OCI-LY7 (cell line): Measurements from ENCODE around the gene CALY. TPM values are rescaled to one million over a fixed set of nuclear protein-coding genes. Genes with fewer than 3 reads are reported as not detected.
A peak's percentile ranks its signal among the peaks of the same experiment; 100 is the strongest.

ENCODE experiments used
- BruUV-seq: library from RNA; stranded (reverse); fragments of 400-500 nt; replicated peaks from 2 replicates; lab custom pipeline; 2021; lab: Mats Ljungman, UMichigan
- CTCF ChIA-PET: fragments of 300-600 bp; sonication (Branson Sonifier 250); formaldehyde crosslinking; loops from one replicate; lab custom pipeline; 2022; ENCODE audit warnings: antibody characterized with exemption; ENCODE audit not compliant: unreplicated experiment; lab: Charles Lee
- POLR2A ChIA-PET: fragments of 300-600 bp; sonication (Branson Sonifier 250); formaldehyde crosslinking; loops from one replicate; lab custom pipeline; 2022; ENCODE audit warnings: antibody characterized with exemption; lab: Charles Lee
- DNase-seq: peaks from one replicate; pipeline ENCODE4 v3.0.0-alpha.2; 2015; ENCODE audit warnings: low spot score
- H2AFZ ChIP-seq: fragments of 200-600 bp; sonication (generic), shearing (Covaris generic); 2 replicates; pipeline ENCODE4 v1.6.1; 2014; ENCODE audit warnings: mild to moderate bottlenecking, antibody characterized with exemption, low read length, moderate library complexity
- H3K27ac ChIP-seq: fragments of 200-600 bp; sonication (generic); 2 replicates; pipeline ENCODE4 v1.5.1; 2014; ENCODE audit warnings: mixed run types, low read depth, mild to moderate bottlenecking, moderate library complexity, low read length, inconsistent platforms; ENCODE audit not compliant: poor library complexity, severe bottlenecking
- H3K36me3 ChIP-seq: fragments of 200-600 bp; sonication (generic); 2 replicates; pipeline ENCODE4 v1.6.1; 2014; ENCODE audit warnings: mild to moderate bottlenecking, antibody characterized with exemption, low read length, moderate library complexity, mixed read lengths; ENCODE audit not compliant: insufficient read depth
- H3K4me1 ChIP-seq: fragments of 200-600 bp; sonication (generic); 2 replicates; pipeline ENCODE4 v1.5.1; 2014; ENCODE audit warnings: mild to moderate bottlenecking, low read length; ENCODE audit not compliant: insufficient read depth, poor library complexity, severe bottlenecking
- H3K4me2 ChIP-seq: fragments of 200-600 bp; sonication (generic); 2 replicates; pipeline ENCODE4 v1.6.1; 2014; ENCODE audit warnings: mild to moderate bottlenecking, low read length
- H3K4me3 ChIP-seq: fragments of 200-600 bp; sonication (generic); 2 replicates; pipeline ENCODE4 v1.5.1; 2014; ENCODE audit warnings: mild to moderate bottlenecking, low read depth, low read length; ENCODE audit not compliant: poor library complexity, severe bottlenecking
- H3K79me2 ChIP-seq: fragments of 200-600 bp; sonication (generic); 2 replicates; pipeline ENCODE4 v1.6.1; 2016; ENCODE audit warnings: low read depth, mild to moderate bottlenecking, low read length, moderate library complexity, mixed read lengths; ENCODE audit not compliant: insufficient read depth
- H3K9me2 ChIP-seq: fragments of 200-600 bp; sonication (generic); 2 replicates; pipeline ENCODE4 v1.6.1; 2016; ENCODE audit warnings: mild to moderate bottlenecking, low read length, mixed read lengths; ENCODE audit not compliant: insufficient read depth
- H3K9me3 ChIP-seq: fragments of 200-600 bp; sonication (generic); 2 replicates; pipeline ENCODE4 v1.6.1; 2014; ENCODE audit warnings: mild to moderate bottlenecking, mixed run types, low read length, mixed read lengths
- H4K20me1 ChIP-seq: fragments of 200-600 bp; sonication (generic); 2 replicates; pipeline ENCODE4 v1.6.1; 2014; ENCODE audit warnings: mild to moderate bottlenecking, antibody characterized with exemption, low read length, moderate library complexity, mixed read lengths; ENCODE audit not compliant: insufficient read depth
- EZH2phosphoT487 ChIP-seq: fragments of 200-600 bp; sonication (generic); IDR thresholded peaks from 2 replicates; pipeline ENCODE4 v1.6.1; 2018; ENCODE audit warnings: low read depth, borderline replicate concordance, mild to moderate bottlenecking, mixed run types, antibody characterized with exemption, low read length, moderate library complexity, mixed read lengths
- intact Hi-C: fragments of 100-400 bp; cut with micrococcal nuclease; formaldehyde crosslinking; loops from one replicate; pipeline ENCODE4 v1.10.0; 2022; ENCODE audit not compliant: unreplicated experiment
- total RNA-seq, 2 experiments: library from RNA; depleted of rRNA in 1 of 2; stranded (reverse); fragments of >200 nt in 1 of 2; shearing (Covaris generic) in 1 of 2; gene quantifications; 2 replicates each; pipeline ENCODE4 v1.2.3, GENCODE V29; 2014 to 2022
- TF ChIP-seq, protein P1 (sequence below): fragments of 200-600 bp; sonication (generic); conservative IDR thresholded peaks from 2 replicates; pipeline ENCODE4 v1.5.1; 2014; ENCODE audit warnings: mild to moderate bottlenecking, antibody characterized with exemption, low read length, moderate library complexity, mixed read lengths

The CALY gene
- total RNA-seq, 2 experiments from 2014 or later = not detected

DNA sequence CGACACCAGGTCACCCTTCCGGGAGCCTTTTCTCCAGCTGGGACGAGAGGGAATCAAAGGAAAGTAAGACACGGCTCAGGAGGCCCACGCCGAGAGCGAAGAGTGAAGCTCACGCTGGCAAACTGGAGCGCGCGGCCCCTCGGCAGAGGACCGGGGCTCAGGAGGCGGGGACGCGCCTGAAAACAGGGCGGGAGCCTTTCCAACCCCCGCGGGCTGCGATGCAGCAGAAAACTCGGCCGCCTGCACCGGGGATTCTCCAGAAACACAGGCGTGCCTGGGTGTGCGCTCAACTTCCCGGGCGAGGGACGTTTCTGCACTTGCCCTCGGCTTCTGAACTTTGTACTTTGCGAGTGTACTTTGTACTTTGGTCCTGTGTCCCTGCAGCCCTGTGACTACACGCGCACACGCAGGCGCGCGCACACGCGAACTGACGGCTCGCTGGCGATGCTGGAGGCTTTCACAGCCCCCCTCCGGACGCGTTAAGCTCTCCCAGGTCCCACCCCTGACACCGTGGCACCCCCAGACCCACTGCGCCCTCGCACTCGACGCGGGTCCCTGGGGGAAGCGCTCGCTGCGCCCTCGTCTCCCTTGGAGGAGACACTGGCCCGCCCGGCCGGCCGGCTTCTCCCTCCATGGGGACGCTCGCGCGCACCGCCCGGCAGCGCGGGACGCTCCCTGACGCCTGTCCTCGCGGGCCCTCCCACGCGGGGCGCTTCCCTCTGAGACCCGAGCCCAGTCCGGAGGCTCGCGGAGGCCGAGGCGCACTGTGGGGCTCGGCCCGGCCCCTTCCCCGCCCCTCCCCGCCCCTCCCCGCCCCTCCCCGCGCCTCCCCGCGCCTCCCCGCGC is 41.8 kb upstream of the CALY start:
- Histone ChIP-seq H3K4me2 (peak overlapping the region; percentile 98), H4K20me1 (no peaks in the 10 kb centered on the region), H3K9me3 (no peaks in the 10 kb centered on the region), H3K36me3 (no peaks in the 10 kb centered on the region), H3K9me2 (no peaks in the 10 kb centered on the region), H3K79me2 (no peaks in the 10 kb centered on the region), H3K27ac (no peak overlapping the region), H2AFZ (peak overlapping the region; percentile 80), H3K4me1 (peaks cover 27% of the 10 kb centered on the region), H3K4me3 (peak overlapping the region; percentile 67)
- BruUV-seq = no TSS peak
- DNase-seq = peak; percentile 33
- TF ChIP-seq EZH2phosphoT487 = no peak
- TF ChIP-seq, protein P1, sequence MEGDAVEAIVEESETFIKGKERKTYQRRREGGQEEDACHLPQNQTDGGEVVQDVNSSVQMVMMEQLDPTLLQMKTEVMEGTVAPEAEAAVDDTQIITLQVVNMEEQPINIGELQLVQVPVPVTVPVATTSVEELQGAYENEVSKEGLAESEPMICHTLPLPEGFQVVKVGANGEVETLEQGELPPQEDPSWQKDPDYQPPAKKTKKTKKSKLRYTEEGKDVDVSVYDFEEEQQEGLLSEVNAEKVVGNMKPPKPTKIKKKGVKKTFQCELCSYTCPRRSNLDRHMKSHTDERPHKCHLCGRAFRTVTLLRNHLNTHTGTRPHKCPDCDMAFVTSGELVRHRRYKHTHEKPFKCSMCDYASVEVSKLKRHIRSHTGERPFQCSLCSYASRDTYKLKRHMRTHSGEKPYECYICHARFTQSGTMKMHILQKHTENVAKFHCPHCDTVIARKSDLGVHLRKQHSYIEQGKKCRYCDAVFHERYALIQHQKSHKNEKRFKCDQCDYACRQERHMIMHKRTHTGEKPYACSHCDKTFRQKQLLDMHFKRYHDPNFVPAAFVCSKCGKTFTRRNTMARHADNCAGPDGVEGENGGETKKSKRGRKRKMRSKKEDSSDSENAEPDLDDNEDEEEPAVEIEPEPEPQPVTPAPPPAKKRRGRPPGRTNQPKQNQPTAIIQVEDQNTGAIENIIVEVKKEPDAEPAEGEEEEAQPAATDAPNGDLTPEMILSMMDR = no peak
- intact Hi-C loops = no loop called here
- ChIA-PET CTCF (interaction anchor here (0.6 kb wide), 1 partner anchor 12 kb away, joined by 3 read pairs; no protein-coding TSS in a partner anchor), POLR2A (interaction anchor here (0.8 to 1.2 kb wide), 2 partner anchors 8 to 12 kb away, joined by 3 read pairs; no protein-coding TSS in a partner anchor)

DNA sequence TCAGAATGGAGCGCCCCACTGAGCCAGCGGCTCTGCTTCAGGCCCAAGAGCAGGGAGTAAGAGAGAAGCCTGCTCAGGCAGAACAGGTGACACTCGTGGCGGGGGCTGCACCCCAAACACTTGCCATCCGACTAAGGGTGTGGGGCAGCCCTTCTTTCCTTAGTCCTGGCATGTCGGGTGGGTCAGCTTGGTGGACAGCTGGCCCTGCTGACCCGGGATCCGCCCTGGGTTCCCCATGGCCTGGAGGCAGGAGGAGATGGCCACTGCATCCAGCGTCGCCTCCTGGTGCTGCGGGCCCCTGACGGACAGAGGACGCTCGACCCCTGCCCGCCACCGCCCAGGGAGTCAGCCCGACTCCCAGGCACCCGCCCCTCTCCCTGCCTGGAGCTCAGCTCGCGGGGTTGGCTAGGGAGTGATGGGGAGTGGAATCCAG is 41.1 kb upstream of the CALY start:
- Histone ChIP-seq H3K79me2 (no peaks in the 10 kb centered on the region), H3K9me3 (no peaks in the 10 kb centered on the region), H3K4me1 (peaks cover 27% of the 10 kb centered on the region), H2AFZ (peak overlapping the region; percentile 80; the same call in 1 of the 2 replicates), H3K4me3 (peak overlapping the region; percentile 67), H4K20me1 (no peaks in the 10 kb centered on the region), H3K27ac (no peak overlapping the region), H3K9me2 (no peaks in the 10 kb centered on the region), H3K36me3 (no peaks in the 10 kb centered on the region), H3K4me2 (peak overlapping the region; percentile 98)
- TF ChIP-seq, protein P1 = no peak
- TF ChIP-seq EZH2phosphoT487 = no peak
- CTCF ChIA-PET = no interaction called here
- DNase-seq = no peak
- POLR2A ChIA-PET = interaction anchor here (0.8 to 1.2 kb wide), 2 partner anchors 9 to 13 kb away, joined by 3 read pairs; no protein-coding TSS in a partner anchor
- BruUV-seq = no TSS peak
- intact Hi-C loops = no loop called here
